ENCODE measurements around the gene HGD. TPM values are rescaled to one million over a fixed set of nuclear protein-coding genes. Genes with fewer than 3 reads are reported as not detected.

Gene HGD
- total and polyA plus RNA-seq, 2 of the 13 experiments (the other 11 are each of a cell fraction or from before 2014, with no cell fraction given) = 265 to 398 TPM

DNA sequence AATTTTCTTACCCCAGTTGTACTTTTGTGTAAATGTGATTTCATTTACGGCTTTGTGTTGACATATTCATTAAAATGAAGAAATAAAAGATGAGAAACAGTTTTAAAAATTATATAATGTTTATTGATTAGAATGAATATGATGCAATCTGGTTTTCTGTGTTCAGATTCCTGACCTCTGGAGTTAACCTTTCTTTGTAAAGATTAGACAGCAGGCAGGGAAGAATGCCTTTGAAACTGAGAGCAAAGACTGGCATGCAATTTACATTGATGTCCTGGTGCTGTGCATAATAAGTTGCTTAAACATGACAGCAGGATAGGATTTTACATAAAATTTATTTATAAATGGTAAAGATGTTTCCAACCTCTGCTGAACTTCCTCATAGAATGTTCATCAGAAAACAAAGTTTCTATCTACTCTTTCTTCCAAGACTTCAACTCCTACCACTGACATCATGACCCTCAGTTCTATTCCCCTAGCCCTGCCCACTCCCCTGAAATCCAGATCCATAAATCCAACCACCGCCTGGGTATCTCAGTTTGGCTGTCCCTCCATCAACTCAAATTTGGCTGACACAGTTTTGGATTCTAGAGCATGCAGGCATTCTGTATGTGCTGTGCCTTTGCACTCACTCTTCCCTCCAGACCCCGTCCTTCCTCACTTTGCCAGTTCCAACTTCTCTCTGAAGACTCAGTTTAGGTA lies 1.7 kb downstream of the HGD start (continued):
- TF ChIP-seq ZMYM2 (CRISPR knock-in tag; IDR thresholded peaks at IDR 0.05) (no peak), RCOR2 (CRISPR knock-in tag; IDR thresholded peaks at IDR 0.05) (0 out of 2 replicates have a peak, but pooled peaks have one; percentile 21), ZNF124 (CRISPR knock-in tag; IDR thresholded peaks at IDR 0.05) (0 out of 2 replicates have a peak, but pooled peaks have one; percentile 16), ADNP (CRISPR knock-in tag; IDR thresholded peaks at IDR 0.05) (no peak), SOX6 (IDR thresholded peaks at IDR 0.05) (no peak), SOX6 (CRISPR knock-in tag; IDR thresholded peaks at IDR 0.05) (peak; percentile 90), CREM (IDR thresholded peaks at IDR 0.05) (peak; percentile 58; the same call in 1 of the 2 replicates), CREM (CRISPR knock-in tag; IDR thresholded peaks at IDR 0.05) (no peak), ZMYM4 (CRISPR knock-in tag; IDR thresholded peaks at IDR 0.05) (no peak), ATF7 (IDR thresholded peaks at IDR 0.05) (peak; percentile 56), ATF7 (CRISPR knock-in tag; IDR thresholded peaks at IDR 0.05) (no peak), KAT7 (CRISPR knock-in tag; IDR thresholded peaks at IDR 0.05; ENCODE audit: borderline replicate concordance) (peak; percentile 67; the same call in 1 of the 2 replicates)
- TF ChIP-seq, protein P1, sequence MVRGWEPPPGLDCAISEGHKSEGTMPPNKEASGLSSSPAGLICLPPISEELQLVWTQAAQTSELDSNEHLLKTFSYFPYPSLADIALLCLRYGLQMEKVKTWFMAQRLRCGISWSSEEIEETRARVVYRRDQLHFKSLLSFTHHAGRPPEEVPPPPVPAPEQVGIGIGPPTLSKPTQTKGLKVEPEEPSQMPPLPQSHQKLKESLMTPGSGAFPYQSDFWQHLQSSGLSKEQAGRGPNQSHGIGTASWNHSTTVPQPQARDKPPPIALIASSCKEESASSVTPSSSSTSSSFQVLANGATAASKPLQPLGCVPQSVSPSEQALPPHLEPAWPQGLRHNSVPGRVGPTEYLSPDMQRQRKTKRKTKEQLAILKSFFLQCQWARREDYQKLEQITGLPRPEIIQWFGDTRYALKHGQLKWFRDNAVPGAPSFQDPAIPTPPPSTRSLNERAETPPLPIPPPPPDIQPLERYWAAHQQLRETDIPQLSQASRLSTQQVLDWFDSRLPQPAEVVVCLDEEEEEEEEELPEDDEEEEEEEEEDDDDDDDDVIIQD (CRISPR knock-in tag; IDR thresholded peaks at IDR 0.05; ENCODE audit: low read depth) = peak; percentile 82; the same call in 1 of the 2 replicates
- TF ChIP-seq, protein P2, sequence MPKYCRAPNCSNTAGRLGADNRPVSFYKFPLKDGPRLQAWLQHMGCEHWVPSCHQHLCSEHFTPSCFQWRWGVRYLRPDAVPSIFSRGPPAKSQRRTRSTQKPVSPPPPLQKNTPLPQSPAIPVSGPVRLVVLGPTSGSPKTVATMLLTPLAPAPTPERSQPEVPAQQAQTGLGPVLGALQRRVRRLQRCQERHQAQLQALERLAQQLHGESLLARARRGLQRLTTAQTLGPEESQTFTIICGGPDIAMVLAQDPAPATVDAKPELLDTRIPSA (CRISPR knock-in tag; IDR thresholded peaks at IDR 0.05; ENCODE audit: borderline replicate concordance) = no peak
- TF ChIP-seq, protein P3, sequence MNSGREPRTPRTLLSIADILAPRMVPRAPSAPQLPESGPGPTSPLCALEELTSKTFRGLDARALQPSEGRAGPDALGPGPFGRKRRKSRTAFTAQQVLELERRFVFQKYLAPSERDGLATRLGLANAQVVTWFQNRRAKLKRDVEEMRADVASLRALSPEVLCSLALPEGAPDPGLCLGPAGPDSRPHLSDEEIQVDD (CRISPR knock-in tag; IDR thresholded peaks at IDR 0.05; ENCODE audit: borderline replicate concordance) = no peak

Measured in HepG2 (cell line).